HS-27A (cell line): ENCODE data around the gene ZFAND2B.
"Not testable (repeated sequence)": the region's sequence is repeated elsewhere in the genome, so short reads cannot be mapped to it uniquely, and the experiment has no call there.

Source experiments
- DNase-seq: peaks from one replicate; pipeline ENCODE4 v3.0.0-alpha.2; 2012; ENCODE audit warnings: low read depth, missing footprints

Gene ZFAND2B

GRCh38 chr2:219175928-219176817, 30.4 kb upstream of the ZFAND2B start:
- no peak for DNase-seq

- DNase-seq, result no peak
Observed at GRCh38 chr2:219176818-219177551, 29.6 kb upstream of the ZFAND2B start, which contains the start of gene CNPPD1. TSS of gene CNPPD1 (minus strand) at chr2:219176925. CDS start at chr2:219176828, 97 bp downstream.

GRCh38 chr2:219177552-219178376, 28.8 kb upstream of the ZFAND2B start, which contains the start of gene RETREG2:
TSS of gene RETREG2 (plus strand) at chr2:219178275. CDS start at chr2:219178353, 78 bp downstream.
- DNase-seq, result no peak

GRCh38 chr2:219178377-219179175, 28.0 kb upstream of the ZFAND2B start:
- DNase-seq, result no peak

GRCh38 chr2:219179601-219180465, 26.7 kb upstream of the ZFAND2B start:
- no peak for DNase-seq

- DNase-seq, result no peak
Observed at GRCh38 chr2:219180961-219181360, 25.6 kb upstream of the ZFAND2B start.

GRCh38 chr2:219181531-219181930, 25.1 kb upstream of the ZFAND2B start:
- DNase-seq, result no peak

- DNase-seq, result no peak
Observed at GRCh38 chr2:219182331-219183150, 24.0 kb upstream of the ZFAND2B start.

- DNase-seq, result no peak
Observed at GRCh38 chr2:219183151-219183772, 23.3 kb upstream of the ZFAND2B start.

- no peak for DNase-seq
Observed at GRCh38 chr2:219184121-219184520, 22.5 kb upstream of the ZFAND2B start.

GRCh38 chr2:219186754-219187456, 19.7 kb upstream of the ZFAND2B start:
- no peak for DNase-seq

GRCh38 chr2:219197388-219197787, 9.2 kb upstream of the ZFAND2B start:
- DNase-seq, result no peak

- DNase-seq, result no peak
Observed at GRCh38 chr2:219198974-219199373, 7.6 kb upstream of the ZFAND2B start.

- DNase-seq, result no peak
Observed at GRCh38 chr2:219199470-219200211, 6.9 kb upstream of the ZFAND2B start.

GRCh38 chr2:219200502-219201326, 5.9 kb upstream of the ZFAND2B start:
- not testable (repeated sequence) for DNase-seq

- not testable (repeated sequence) for DNase-seq
Observed at GRCh38 chr2:219201331-219201730, 5.3 kb upstream of the ZFAND2B start.
